Spinal cord (tissue), 10 donors: ENCODE data around the gene VPS9D1. TPM values are rescaled to one million over a fixed set of nuclear protein-coding genes. Genes with fewer than 3 reads are reported as not detected.

Experiments used
- DNase-seq, 6 donors: peaks; one replicate each; pipeline versions ENCODE4 v3.0.0 to v3.0.0-alpha.2; 2013 to 2015; ENCODE audit warnings: low spot score in 6 of 6, low read depth in 4 of 6
- H3K27ac ChIP-seq: one replicate; pipeline ENCODE4 v1.5.1; 2013; ENCODE audit warnings: low read depth, low read length, control low read depth
- H3K27me3 ChIP-seq: one replicate; pipeline ENCODE4 v1.6.1; 2013; ENCODE audit warnings: low read length; ENCODE audit not compliant: control insufficient read depth, insufficient read depth
- H3K36me3 ChIP-seq: one replicate; pipeline ENCODE4 v1.6.1; 2013; ENCODE audit warnings: low read length; ENCODE audit not compliant: control insufficient read depth, insufficient read depth
- H3K4me1 ChIP-seq: one replicate; pipeline ENCODE4 v1.6.1; 2013; ENCODE audit warnings: low read length; ENCODE audit not compliant: control insufficient read depth, insufficient read depth
- H3K4me3 ChIP-seq: one replicate; pipeline ENCODE4 v1.5.1; 2013; ENCODE audit warnings: low read depth, low read length, control low read depth
- H3K9me3 ChIP-seq: one replicate; pipeline ENCODE4 v1.6.1; 2013; ENCODE audit warnings: low read length; ENCODE audit not compliant: control insufficient read depth, insufficient read depth
- WGBS: methylation state at CpG from one replicate; pipeline ENCODE4 v1.1.5; 2013; ENCODE audit warnings: missing lambda C conversion rate; ENCODE audit not compliant: insufficient coverage; 5-methylcytosine and 5-hydroxymethylcytosine counted together
- polyA plus RNA-seq, 2 donors: library from polyadenylated mRNA; unstranded; fragments of 120-200 nt; gene quantifications; one replicate each; pipeline ENCODE4 v1.2.1, GENCODE V29; 2013; ENCODE audit not compliant: insufficient read length in 2 of 2
- total RNA-seq, 2 donors: library from RNA; depleted of rRNA in 1 of 2; stranded (reverse); fragments of 120-200 nt in 1 of 2; fragments of >200 nt in 1 of 2; gene quantifications; one replicate each; pipeline versions ENCODE4 v1.2.3 to v1.2.4, GENCODE V29; 2013 to 2014
- donor health status: healthy.

The VPS9D1 gene
- total and polyA plus RNA-seq, 4 donors, result 9.4 to 49.7 (median 26.5) TPM

DNA sequence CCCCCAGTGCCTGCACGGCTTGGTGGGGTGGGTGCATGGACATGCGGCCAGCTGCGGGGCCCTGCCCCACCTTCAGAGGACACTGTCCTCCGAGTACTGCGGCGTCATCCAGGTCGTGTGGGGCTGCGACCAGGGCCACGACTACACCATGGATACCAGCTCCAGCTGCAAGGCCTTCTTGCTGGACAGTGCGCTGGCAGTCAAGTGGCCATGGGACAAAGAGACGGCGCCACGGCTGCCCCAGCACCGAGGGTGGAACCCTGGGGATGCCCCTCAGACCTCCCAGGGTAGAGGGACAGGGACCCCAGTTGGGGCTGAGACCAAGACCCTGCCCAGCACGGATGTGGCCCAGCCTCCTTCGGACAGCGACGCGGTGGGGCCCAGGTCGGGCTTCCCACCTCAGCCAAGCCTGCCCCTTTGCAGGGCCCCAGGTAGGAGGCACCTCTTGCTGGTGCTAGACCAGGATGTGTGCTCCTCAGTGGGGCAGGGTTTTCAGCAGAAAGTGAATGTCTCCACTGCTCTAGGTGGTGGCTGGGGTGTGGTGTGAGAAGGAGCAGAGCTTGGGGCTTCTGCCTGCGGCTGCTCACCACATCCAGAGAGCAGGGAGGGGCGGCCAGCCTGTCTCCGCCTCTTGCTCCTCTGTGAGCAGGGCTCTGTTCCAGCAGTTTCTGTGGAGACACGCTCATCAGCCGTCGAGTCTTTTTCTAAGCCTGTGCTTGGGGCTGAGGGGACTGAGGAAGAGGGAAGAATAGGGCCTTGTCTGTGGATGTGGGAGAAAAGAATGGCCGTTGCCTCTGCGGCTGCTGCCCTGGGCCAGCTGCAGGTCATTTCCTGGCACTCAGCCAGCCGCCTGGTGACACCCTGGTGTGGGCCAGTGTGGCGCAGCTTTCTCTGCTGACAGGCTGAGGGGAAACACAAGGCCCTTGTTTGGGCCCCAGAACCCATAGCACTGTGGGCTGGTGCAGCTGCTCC lies 2.9 kb upstream of the VPS9D1 start:
- DNase-seq, result peak in 5 of 6 donors; percentile 54 to 92 (median 69)
- Histone ChIP-seq H3K27me3 (no peaks in the 10 kb centered on the region), H3K4me1 (peaks cover 46% of the 10 kb centered on the region), H3K9me3 (no peaks in the 10 kb centered on the region), H3K36me3 (peaks cover 72% of the 10 kb centered on the region), H3K27ac (peak overlapping the region; percentile 84), H3K4me3 (peak overlapping the region; percentile 50)
- 55% methylated on average over 30 of the region's 30 CpGs for WGBS

GRCh38 chr16:89722392-89723278 lies 1.9 kb upstream of the VPS9D1 start:
- H3K9me3 ChIP-seq, result no peaks in the 10 kb centered on the region
- peak overlapping the region; percentile 84 for H3K27ac ChIP-seq
- H3K4me3 ChIP-seq, result peak overlapping the region; percentile 50
- H3K36me3 ChIP-seq, result peaks cover 72% of the 10 kb centered on the region
- H3K4me1 ChIP-seq, result peaks cover 51% of the 10 kb centered on the region
- DNase-seq, result peak in 1 of 6 donors; percentile 37
- WGBS, result 28% methylated on average over 53 of the region's 56 CpGs
- no peaks in the 10 kb centered on the region for H3K27me3 ChIP-seq

DNA sequence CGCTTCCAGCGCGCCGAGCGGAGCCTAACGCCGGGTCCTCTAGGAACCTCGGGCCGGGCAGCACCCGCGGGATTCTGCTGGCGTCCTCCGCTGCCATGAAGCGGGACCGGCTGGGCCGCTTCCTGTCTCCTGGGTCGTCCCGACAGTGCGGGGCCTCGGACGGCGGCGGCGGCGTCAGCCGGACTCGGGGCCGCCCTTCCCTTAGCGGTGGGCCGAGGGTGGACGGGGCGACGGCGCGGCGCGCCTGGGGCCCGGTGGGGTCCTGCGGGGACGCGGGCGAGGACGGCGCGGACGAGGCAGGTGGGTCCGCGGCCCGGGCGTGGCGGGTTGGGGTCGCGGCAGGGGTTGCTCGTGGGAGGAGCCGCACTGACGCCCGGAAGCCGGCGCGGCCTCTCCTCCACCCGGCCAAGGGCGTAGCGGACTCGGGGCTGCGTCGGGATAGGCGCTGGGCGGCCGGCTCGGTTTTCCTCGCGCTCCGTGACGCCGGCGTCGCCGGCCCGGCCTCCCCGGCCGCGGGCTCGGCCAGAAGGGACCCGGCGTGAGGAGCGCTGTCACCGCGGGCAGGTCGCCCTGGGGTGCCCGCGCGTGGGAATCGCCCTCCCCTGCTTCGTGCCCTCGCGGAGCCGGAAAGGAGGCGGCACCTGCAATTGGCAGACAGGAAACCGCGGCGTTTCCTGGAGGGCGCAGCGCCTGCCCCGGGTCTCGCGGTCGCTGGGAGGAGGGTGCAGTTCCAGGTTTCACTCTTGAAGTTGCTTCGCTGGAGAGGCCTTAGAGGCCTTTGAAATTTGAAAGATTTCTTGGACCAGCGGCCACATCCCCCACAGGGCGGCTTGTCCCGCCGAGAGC lies 1.1 kb upstream of the VPS9D1 start:
- peaks cover 48% of the 10 kb centered on the region for H3K4me1 ChIP-seq
- no peaks in the 10 kb centered on the region for H3K9me3 ChIP-seq
- H3K36me3 ChIP-seq, result peaks cover 70% of the 10 kb centered on the region
- H3K27me3 ChIP-seq, result no peaks in the 10 kb centered on the region
- peak in 1 of 6 donors; percentile 45 for DNase-seq
- peak overlapping the region; percentile 59 for H3K4me3 ChIP-seq
- under 1% methylated on average over 112 of the region's 112 CpGs for WGBS
- H3K27ac ChIP-seq, result peak overlapping the region; percentile 90

- Histone ChIP-seq H3K9me3 (no peaks in the 10 kb centered on the region), H3K36me3 (peaks cover 67% of the 10 kb centered on the region), H3K4me1 (peaks cover 48% of the 10 kb centered on the region), H3K27me3 (no peaks in the 10 kb centered on the region), H3K4me3 (peak overlapping the region; percentile 59), H3K27ac (peak overlapping the region; percentile 90)
- WGBS, result 0% methylated on average over 29 of the region's 29 CpGs
- no peak for DNase-seq
These were observed 216 bp downstream of the VPS9D1 start for GRCh38 chr16:89720551-89720812.

DNA sequence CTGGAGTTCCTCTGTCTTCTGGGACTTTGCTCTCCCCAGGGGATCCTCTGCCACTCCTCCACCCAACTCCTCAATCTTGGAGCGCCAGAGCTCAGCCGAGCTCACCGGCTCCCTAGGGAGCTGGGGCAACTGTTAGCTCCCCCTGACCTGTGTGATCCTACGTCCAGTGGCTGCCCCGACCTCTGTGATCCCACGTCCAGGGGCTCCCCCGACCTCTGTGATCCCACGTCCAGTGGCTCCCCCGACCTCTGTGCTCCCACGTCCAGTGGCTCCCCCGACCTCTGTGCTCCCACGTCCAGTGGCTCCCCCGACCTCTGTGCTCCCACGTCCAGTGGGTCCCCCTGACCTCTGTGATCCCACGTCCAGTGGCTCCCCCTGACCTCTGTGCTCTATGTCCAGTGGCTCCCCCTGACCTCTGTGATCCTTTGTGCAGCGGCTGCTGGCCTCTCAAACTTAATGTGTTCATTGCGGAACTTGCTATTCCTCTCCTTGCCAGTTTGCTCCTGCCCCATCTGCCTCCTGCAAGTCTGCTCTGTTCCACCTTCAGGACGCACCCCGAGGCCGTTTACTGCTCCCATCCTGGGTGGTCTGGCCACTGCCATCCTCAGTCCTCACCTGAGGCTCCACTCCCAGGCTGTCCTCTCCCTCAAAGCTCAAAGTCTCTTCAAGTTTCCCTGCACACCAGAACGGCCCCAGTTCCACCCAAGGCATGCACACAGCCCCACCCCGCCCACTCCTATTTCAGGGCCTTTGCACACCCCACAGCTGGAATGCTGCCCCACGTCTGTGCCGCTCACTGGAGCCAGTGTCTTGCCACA lies 2.8 kb downstream of the VPS9D1 start:
- WGBS, result 88% methylated on average over 24 of the region's 24 CpGs
- no peak for DNase-seq
- Histone ChIP-seq H3K4me1 (peaks cover 24% of the 10 kb centered on the region), H3K9me3 (no peaks in the 10 kb centered on the region), H3K27me3 (no peaks in the 10 kb centered on the region), H3K36me3 (peaks cover 47% of the 10 kb centered on the region), H3K27ac (no peak overlapping the region), H3K4me3 (no peak overlapping the region)

GRCh38 chr16:89716916-89717687 lies 3.6 kb downstream of the VPS9D1 start:
- WGBS, result 88% methylated on average over 25 of the region's 29 CpGs
- no peak for DNase-seq
- Histone ChIP-seq H3K27me3 (no peaks in the 10 kb centered on the region), H3K4me1 (peaks cover 24% of the 10 kb centered on the region), H3K27ac (no peak overlapping the region), H3K9me3 (no peaks in the 10 kb centered on the region), H3K36me3 (peaks cover 43% of the 10 kb centered on the region), H3K4me3 (no peak overlapping the region)

DNA sequence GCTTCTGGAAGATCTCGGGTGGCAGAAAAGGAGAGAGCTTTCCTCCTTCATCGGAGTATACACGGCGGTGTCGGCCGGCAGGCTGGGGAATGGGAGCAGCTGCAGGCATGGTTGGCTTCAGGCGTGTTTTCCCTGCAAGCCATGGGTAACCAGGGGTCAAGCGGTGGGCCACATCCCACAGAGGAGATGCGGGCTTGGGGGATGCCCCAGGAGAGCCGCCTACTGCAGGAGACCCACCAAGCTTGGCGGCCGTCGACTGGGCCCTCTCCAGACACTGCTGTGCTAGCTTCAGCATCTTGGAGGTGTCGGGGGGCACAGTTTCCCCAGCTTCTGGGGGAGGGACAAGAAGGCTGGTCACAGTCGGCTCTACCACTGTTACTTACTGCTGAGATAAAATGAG lies 4.2 kb downstream of the VPS9D1 start:
- Histone ChIP-seq H3K4me3 (no peak overlapping the region), H3K27me3 (no peaks in the 10 kb centered on the region), H3K27ac (no peak overlapping the region), H3K9me3 (no peaks in the 10 kb centered on the region), H3K36me3 (peaks cover 47% of the 10 kb centered on the region), H3K4me1 (peaks cover 28% of the 10 kb centered on the region)
- 89% methylated on average over 15 of the region's 15 CpGs for WGBS
- no peak for DNase-seq

DNA sequence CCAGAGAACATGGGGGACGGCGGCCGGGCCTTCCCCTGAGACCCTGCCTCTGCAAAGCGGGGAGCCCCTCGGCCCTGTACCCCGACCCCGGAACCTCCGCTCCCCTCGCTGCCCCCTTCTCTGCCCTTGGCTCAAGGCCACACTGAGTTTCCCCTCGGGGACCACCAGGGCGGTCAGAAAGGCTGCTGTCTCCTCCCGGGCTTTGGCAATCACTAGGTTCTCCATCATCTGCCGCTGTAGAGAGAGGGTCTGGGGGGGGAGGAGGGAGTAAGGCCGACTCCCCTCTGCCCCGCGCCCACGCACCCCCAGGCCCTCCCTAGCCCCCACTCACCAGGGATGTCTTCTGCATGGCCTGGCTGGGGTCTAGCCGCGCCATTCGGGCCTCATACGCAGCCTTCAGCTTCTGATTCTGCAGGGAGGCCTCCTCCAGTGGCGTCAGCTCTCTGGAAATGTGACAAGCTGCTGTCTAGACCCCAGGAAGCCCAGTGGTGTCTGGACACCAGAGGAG lies 8.4 kb downstream of the VPS9D1 start:
- no peaks in the 10 kb centered on the region for H3K27me3 ChIP-seq
- H3K27ac ChIP-seq, result no peak overlapping the region
- H3K9me3 ChIP-seq, result no peaks in the 10 kb centered on the region
- peaks cover 70% of the 10 kb centered on the region for H3K36me3 ChIP-seq
- 22% methylated on average over 17 of the region's 22 CpGs for WGBS
- H3K4me3 ChIP-seq, result peak overlapping the region; percentile 18
- H3K4me1 ChIP-seq, result peaks cover 17% of the 10 kb centered on the region
- no peak for DNase-seq
